ENCODE results near the gene HNRNPD.

DNA sequence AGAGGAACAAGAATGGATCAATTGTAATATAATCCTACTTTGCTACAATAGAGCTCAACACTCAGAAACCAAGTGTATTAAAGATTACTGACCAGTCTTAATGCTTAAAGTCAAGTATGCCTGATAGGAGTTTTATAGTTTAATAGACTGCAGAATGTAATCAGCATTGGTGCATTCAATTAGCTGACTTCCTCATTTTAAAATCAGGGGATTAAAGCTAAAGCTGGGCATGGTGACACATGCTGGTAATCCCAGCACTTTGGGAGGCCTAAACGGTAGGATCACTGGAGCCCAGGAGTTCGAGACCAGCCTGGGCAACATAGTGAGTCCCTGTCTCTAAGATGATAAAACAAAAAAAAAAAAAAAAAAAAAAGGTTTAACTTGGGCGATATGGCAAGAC, 45.7 kb upstream of the HNRNPD start:
- TF ChIP-seq, protein P1, sequence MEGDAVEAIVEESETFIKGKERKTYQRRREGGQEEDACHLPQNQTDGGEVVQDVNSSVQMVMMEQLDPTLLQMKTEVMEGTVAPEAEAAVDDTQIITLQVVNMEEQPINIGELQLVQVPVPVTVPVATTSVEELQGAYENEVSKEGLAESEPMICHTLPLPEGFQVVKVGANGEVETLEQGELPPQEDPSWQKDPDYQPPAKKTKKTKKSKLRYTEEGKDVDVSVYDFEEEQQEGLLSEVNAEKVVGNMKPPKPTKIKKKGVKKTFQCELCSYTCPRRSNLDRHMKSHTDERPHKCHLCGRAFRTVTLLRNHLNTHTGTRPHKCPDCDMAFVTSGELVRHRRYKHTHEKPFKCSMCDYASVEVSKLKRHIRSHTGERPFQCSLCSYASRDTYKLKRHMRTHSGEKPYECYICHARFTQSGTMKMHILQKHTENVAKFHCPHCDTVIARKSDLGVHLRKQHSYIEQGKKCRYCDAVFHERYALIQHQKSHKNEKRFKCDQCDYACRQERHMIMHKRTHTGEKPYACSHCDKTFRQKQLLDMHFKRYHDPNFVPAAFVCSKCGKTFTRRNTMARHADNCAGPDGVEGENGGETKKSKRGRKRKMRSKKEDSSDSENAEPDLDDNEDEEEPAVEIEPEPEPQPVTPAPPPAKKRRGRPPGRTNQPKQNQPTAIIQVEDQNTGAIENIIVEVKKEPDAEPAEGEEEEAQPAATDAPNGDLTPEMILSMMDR (IDR thresholded peaks at IDR 0.05), result no peak
- TF ChIP-seq POLR2A (IDR thresholded peaks at IDR 0.05) (no peak), EP300 (IDR thresholded peaks at IDR 0.05) (no peak)
